IPS DF 4.7 (cell line): ENCODE data around the gene ATP9A.
"Not testable (repeated sequence)": the region's sequence is repeated elsewhere in the genome, so short reads cannot be mapped to it uniquely, and the experiment has no call there.

ENCODE experiments used
- DNase-seq: peaks from one replicate; pipeline ENCODE4 v3.0.0-alpha.2; 2013; ENCODE audit warnings: low spot score; ENCODE audit errors: extremely low read depth

The ATP9A gene

GRCh38 chr20:51696304-51697071 lies 71.7 kb downstream of the ATP9A start:
- no peak for DNase-seq

- no peak for DNase-seq
These were observed 72.5 kb downstream of the ATP9A start for GRCh38 chr20:51695574-51696303.

- no peak for DNase-seq
These were observed 75.3 kb downstream of the ATP9A start for GRCh38 chr20:51692806-51693400.

- no peak for DNase-seq
These were observed 76.5 kb downstream of the ATP9A start for GRCh38 chr20:51691703-51692102.

- no peak for DNase-seq
These were observed 79.5 kb downstream of the ATP9A start for GRCh38 chr20:51688600-51689244.

GRCh38 chr20:51687630-51688029 lies 80.6 kb downstream of the ATP9A start:
- DNase-seq: no peak

GRCh38 chr20:51687108-51687507 lies 81.1 kb downstream of the ATP9A start:
- DNase-seq: no peak

GRCh38 chr20:51685494-51685893 lies 82.7 kb downstream of the ATP9A start:
- not testable (repeated sequence) for DNase-seq

GRCh38 chr20:51680067-51680749 lies 88.0 kb downstream of the ATP9A start:
- no peak for DNase-seq

- DNase-seq: no peak
These were observed 88.8 kb downstream of the ATP9A start for GRCh38 chr20:51679254-51679921.

GRCh38 chr20:51678026-51678697 lies 90.0 kb downstream of the ATP9A start:
- DNase-seq: no peak

- no peak for DNase-seq
These were observed 99.2 kb downstream of the ATP9A start for GRCh38 chr20:51668947-51669346.

- DNase-seq: no peak
These were observed 99.7 kb downstream of the ATP9A start for GRCh38 chr20:51668515-51668914.

- no peak for DNase-seq
These were observed 100.7 kb downstream of the ATP9A start for GRCh38 chr20:51667491-51667890.

- DNase-seq: no peak
These were observed 101.2 kb downstream of the ATP9A start for GRCh38 chr20:51667002-51667408.

- no peak for DNase-seq
These were observed 102.1 kb downstream of the ATP9A start for GRCh38 chr20:51666126-51666525.

- no peak for DNase-seq
These were observed 102.6 kb downstream of the ATP9A start for GRCh38 chr20:51665543-51666118.

GRCh38 chr20:51661609-51662178 lies 106.5 kb downstream of the ATP9A start:
- DNase-seq: no peak
